Caco-2 (cell line): ENCODE results near the gene ZNF91. TPM values are rescaled to one million over a fixed set of nuclear protein-coding genes. Genes with fewer than 3 reads are reported as not detected.

Source experiments
- BruUV-seq: library from RNA; stranded (reverse); fragments of 400-500 nt; replicated peaks from 2 replicates; lab custom pipeline; 2021; lab: Mats Ljungman, UMichigan
- CTCF ChIA-PET: fragments of 300-600 bp; sonication (Branson Sonifier 250); formaldehyde crosslinking; loops from one replicate; lab custom pipeline; 2022; ENCODE audit warnings: antibody characterized with exemption; lab: Charles Lee
- POLR2A ChIA-PET: fragments of 300-600 bp; sonication (Branson Sonifier 250); formaldehyde crosslinking; loops from one replicate; lab custom pipeline; 2022; ENCODE audit warnings: antibody characterized with exemption; lab: Charles Lee
- DNase-seq, 2 experiments: peaks; one replicate each; pipeline versions ENCODE4 v3.0.0 to v3.0.0-alpha.2; 2020 to 2022
- H3K27me3 ChIP-seq: replicated peaks from 2 replicates; pipeline ENCODE4 v1.6.0; 2011; ENCODE audit warnings: low read length; ENCODE audit not compliant: control insufficient read depth, insufficient read depth
- H3K36me3 ChIP-seq: 2 replicates; pipeline ENCODE4 v1.5.1; 2011; ENCODE audit warnings: low read length; ENCODE audit not compliant: control insufficient read depth, insufficient read depth
- H3K4me1 ChIP-seq: fragments of 250-450 bp; sonication (Bioruptor Pico); 2 replicates; pipeline ENCODE4 v1.5.1; 2020; ENCODE audit warnings: mild to moderate bottlenecking
- H3K4me3 ChIP-seq: 2 replicates; pipeline ENCODE4 v1.5.1; 2011; ENCODE audit warnings: low read depth, mild to moderate bottlenecking, control low read depth, low read length
- H3K9me3 ChIP-seq: fragments of 250-450 bp; sonication (Bioruptor Pico); 2 replicates; pipeline ENCODE4 v1.5.1; 2020; ENCODE audit warnings: mild to moderate bottlenecking, moderate library complexity
- H3K27ac Mint-ChIP-seq: one replicate; pipeline ENCODE4 v1.8.0; 2022; ENCODE audit warnings: mixed read lengths; ENCODE audit not compliant: unreplicated experiment
- H3K27me3 Mint-ChIP-seq: one replicate; pipeline ENCODE4 v1.8.0; 2022; ENCODE audit warnings: mixed read lengths; ENCODE audit not compliant: insufficient read depth, unreplicated experiment
- H3K36me3 Mint-ChIP-seq: one replicate; pipeline ENCODE4 v1.8.0; 2022; ENCODE audit warnings: mild to moderate bottlenecking, mixed read lengths; ENCODE audit not compliant: insufficient read depth, unreplicated experiment
- H3K4me1 Mint-ChIP-seq: one replicate; pipeline ENCODE4 v1.8.0; 2022; ENCODE audit warnings: low read depth, mixed read lengths; ENCODE audit not compliant: unreplicated experiment
- H3K4me3 Mint-ChIP-seq: one replicate; pipeline ENCODE4 v1.8.0; 2022; ENCODE audit warnings: mild to moderate bottlenecking, moderate library complexity, mixed read lengths; ENCODE audit not compliant: unreplicated experiment
- H3K9me3 Mint-ChIP-seq: one replicate; pipeline ENCODE4 v1.8.0; 2022; ENCODE audit warnings: mixed read lengths; ENCODE audit not compliant: unreplicated experiment
- CTCF ChIP-seq, 2 experiments: fragments of 200-600 bp in 1 of 2; IDR thresholded peaks; 1 replicate in 1 of 2; 2 replicates in 1 of 2; pipeline versions ENCODE4 v1.5.1 to v1.8.0; 2011 to 2022; ENCODE audit warnings: antibody characterized with exemption in 1 of 2, control low read depth in 1 of 2, inconsistent platforms in 1 of 2, low read depth in 1 of 2, low read length in 1 of 2, mild to moderate bottlenecking in 1 of 2, moderate library complexity in 1 of 2; ENCODE audit not compliant: insufficient read depth in 1 of 2, severe bottlenecking in 1 of 2, unreplicated experiment in 1 of 2
- intact Hi-C: fragments of 100-400 bp; cut with micrococcal nuclease; formaldehyde crosslinking; loops from one replicate; pipeline ENCODE4 v1.10.0; 2022; ENCODE audit not compliant: unreplicated experiment
- total RNA-seq: library from RNA; stranded (reverse); gene quantifications from 2 replicates; pipeline ENCODE4 v1.2.3, GENCODE V29; 2022

Gene ZNF91
- total RNA-seq, 1 experiment from 2014 or later, result 23.7 TPM

GRCh38 chr19:23384858-23385257 lies 10.4 kb downstream of the ZNF91 start:
- no peak overlapping the region for H3K27ac Mint-ChIP-seq
- TF ChIP-seq CTCF (IDR thresholded peaks at IDR 0.05; ENCODE audit: insufficient read depth in 1 of 2, low read depth in 1 of 2, low read length in 1 of 2, severe bottlenecking in 1 of 2, unreplicated experiment in 1 of 2), result no peak
- no peaks in the 10 kb centered on the region for H3K27me3 Mint-ChIP-seq
- H3K36me3 ChIP-seq, result peaks cover 6% of the 10 kb centered on the region
- no peak overlapping the region for H3K4me3 ChIP-seq
- H3K4me3 Mint-ChIP-seq, result no peak overlapping the region
- no peaks in the 10 kb centered on the region for H3K4me1 ChIP-seq
- H3K9me3 ChIP-seq, result peaks cover 21% of the 10 kb centered on the region; the same call in 1 of the 2 replicates
- peaks cover 26% of the 10 kb centered on the region for H3K9me3 Mint-ChIP-seq
- DNase-seq, result no peak
- H3K36me3 Mint-ChIP-seq, result peaks cover 71% of the 10 kb centered on the region
- CTCF ChIA-PET, result no interaction called here
- POLR2A ChIA-PET, result no interaction called here
- no peaks in the 10 kb centered on the region for H3K27me3 ChIP-seq
- H3K4me1 Mint-ChIP-seq, result no peaks in the 10 kb centered on the region
- intact Hi-C loops, result no loop called here
- no TSS peak for BruUV-seq

- no peak overlapping the region for H3K4me3 ChIP-seq
- peaks cover 26% of the 10 kb centered on the region for H3K9me3 Mint-ChIP-seq
- no peak overlapping the region for H3K27ac Mint-ChIP-seq
- H3K36me3 Mint-ChIP-seq, result peaks cover 64% of the 10 kb centered on the region
- no peak overlapping the region for H3K4me3 Mint-ChIP-seq
- BruUV-seq, result no TSS peak
- CTCF ChIA-PET, result no interaction called here
- H3K27me3 ChIP-seq, result no peaks in the 10 kb centered on the region
- peaks cover 21% of the 10 kb centered on the region; the same call in 1 of the 2 replicates for H3K9me3 ChIP-seq
- DNase-seq, result no peak
- TF ChIP-seq CTCF (IDR thresholded peaks at IDR 0.05; ENCODE audit: insufficient read depth in 1 of 2, low read depth in 1 of 2, low read length in 1 of 2, severe bottlenecking in 1 of 2, unreplicated experiment in 1 of 2), result no peak
- POLR2A ChIA-PET, result no interaction called here
- peaks cover 6% of the 10 kb centered on the region for H3K36me3 ChIP-seq
- H3K27me3 Mint-ChIP-seq, result no peaks in the 10 kb centered on the region
- H3K4me1 ChIP-seq, result no peaks in the 10 kb centered on the region
- intact Hi-C loops, result no loop called here
- no peaks in the 10 kb centered on the region for H3K4me1 Mint-ChIP-seq
Measured at GRCh38 chr19:23384166-23384565, 11.1 kb downstream of the ZNF91 start.

GRCh38 chr19:23382955-23383354 lies 12.3 kb downstream of the ZNF91 start:
- H3K4me1 ChIP-seq, result no peaks in the 10 kb centered on the region
- H3K4me3 ChIP-seq, result no peak overlapping the region
- ChIA-PET CTCF (no interaction called here), POLR2A (no interaction called here)
- no peaks in the 10 kb centered on the region for H3K27me3 ChIP-seq
- no peak overlapping the region for H3K4me3 Mint-ChIP-seq
- H3K9me3 Mint-ChIP-seq, result peaks cover 26% of the 10 kb centered on the region
- peaks cover 56% of the 10 kb centered on the region for H3K36me3 Mint-ChIP-seq
- DNase-seq, result no peak
- no TSS peak for BruUV-seq
- peaks cover 5% of the 10 kb centered on the region; the same call in 1 of the 2 replicates for H3K36me3 ChIP-seq
- no peaks in the 10 kb centered on the region for H3K27me3 Mint-ChIP-seq
- H3K27ac Mint-ChIP-seq, result no peak overlapping the region
- intact Hi-C loops, result no loop called here
- no peak for TF ChIP-seq CTCF (IDR thresholded peaks at IDR 0.05; ENCODE audit: insufficient read depth in 1 of 2, low read depth in 1 of 2, low read length in 1 of 2, severe bottlenecking in 1 of 2, unreplicated experiment in 1 of 2)
- H3K4me1 Mint-ChIP-seq, result no peaks in the 10 kb centered on the region
- peaks cover 17% of the 10 kb centered on the region; the same call in 1 of the 2 replicates for H3K9me3 ChIP-seq
